HepG2 (cell line): ENCODE data around the gene IGF2BP1. TPM values are rescaled to one million over a fixed set of nuclear protein-coding genes. Genes with fewer than 3 reads are reported as not detected.
A peak's percentile ranks its signal among the peaks of the same experiment; 100 is the strongest.

Experiments
- ARNT ChIP-seq: fragments of 450-650 bp; IDR thresholded peaks from 2 replicates; pipeline ENCODE4 v1.6.1; 2017
- FLYWCH1 ChIP-seq: sonication (generic); formaldehyde crosslinking; IDR thresholded peaks from 2 replicates; pipeline ENCODE4 v1.8.1; 2023; ENCODE audit warnings: mild to moderate bottlenecking, missing genetic modification reagents
- FOXP1 ChIP-seq, 2 experiments: fragments of 450-650 bp in 1 of 2; IDR thresholded peaks; 2 replicates each; pipeline ENCODE4 v1.6.1; 2017 to 2018; ENCODE audit warnings: antibody characterized with exemption in 1 of 2
- GLMP ChIP-seq: sonication (generic); formaldehyde crosslinking; IDR thresholded peaks from 2 replicates; pipeline ENCODE4 v1.9.0; 2021; ENCODE audit warnings: missing genetic modification reagents, mild to moderate bottlenecking, borderline replicate concordance
- MBNL3 ChIP-seq: fragments of 250-450 bp; sonication (Bioruptor Pico); conservative IDR thresholded peaks from 2 replicates; pipeline ENCODE4 v1.8.0; 2022; ENCODE audit warnings: mild to moderate bottlenecking, inconsistent platforms
- PATZ1 ChIP-seq: sonication (generic); formaldehyde crosslinking; IDR thresholded peaks from 2 replicates; pipeline ENCODE4 v1.4.0; 2020; ENCODE audit warnings: missing genetic modification reagents
- SIN3A ChIP-seq: IDR thresholded peaks from 2 replicates; pipeline ENCODE4 v1.6.1; 2011; ENCODE audit warnings: low read depth, mild to moderate bottlenecking, control low read depth, low read length, borderline replicate concordance
- SP1 ChIP-seq, 2 experiments: fragments of 450-650 bp in 1 of 2; sonication (generic) in 1 of 2; formaldehyde crosslinking in 1 of 2; IDR thresholded peaks; 2 replicates each; pipeline versions ENCODE4 v1.4.0 to v1.6.1; 2016 to 2020; ENCODE audit warnings: missing genetic modification reagents in 1 of 2
- TIGD3 ChIP-seq: sonication (generic); formaldehyde crosslinking; IDR thresholded peaks from 2 replicates; pipeline ENCODE4 v1.5.1; 2020; ENCODE audit warnings: mild to moderate bottlenecking, missing genetic modification reagents, borderline replicate concordance
- TMF1 ChIP-seq: sonication (generic); formaldehyde crosslinking; IDR thresholded peaks from 2 replicates; pipeline ENCODE4 v1.8.1; 2022; ENCODE audit warnings: low read depth, missing genetic modification reagents
- ZBTB25 ChIP-seq: IDR thresholded peaks from 2 replicates; pipeline ENCODE4 v1.6.1; 2018; ENCODE audit warnings: missing genetic modification reagents
- ZBTB44 ChIP-seq: sonication (generic); formaldehyde crosslinking; IDR thresholded peaks from 2 replicates; pipeline ENCODE4 v1.4.0; 2020; ENCODE audit warnings: missing genetic modification reagents
- ZFP90 ChIP-seq: sonication (generic); formaldehyde crosslinking; IDR thresholded peaks from 2 replicates; pipeline ENCODE4 v1.8.0; 2022; ENCODE audit warnings: missing genetic modification reagents, mild to moderate bottlenecking, inconsistent platforms, borderline replicate concordance
- ZNF260 ChIP-seq: sonication (generic); formaldehyde crosslinking; IDR thresholded peaks from 2 replicates; pipeline ENCODE4 v1.4.0; 2020; ENCODE audit warnings: missing genetic modification reagents, low read depth, mild to moderate bottlenecking, borderline replicate concordance
- ZNF274 ChIP-seq: sonication (generic); formaldehyde crosslinking; IDR thresholded peaks from 2 replicates; pipeline ENCODE4 v1.5.1; 2020; ENCODE audit warnings: mild to moderate bottlenecking, missing genetic modification reagents
- ZNF572 ChIP-seq: sonication (generic); formaldehyde crosslinking; IDR thresholded peaks from 2 replicates; pipeline ENCODE4 v1.5.1; 2020; ENCODE audit warnings: mild to moderate bottlenecking, missing genetic modification reagents
- polyA plus RNA-seq, 8 experiments: library from polyadenylated mRNA; depleted of rRNA in 3 of 8; stranded (reverse) in 7 of 8; unstranded in 1 of 8; fragments of >200 nt; fragmentation: Illumina TruSeq in 4 of 8; extraction: Trizol in 4 of 8; gene quantifications; 2 replicates each; pipeline versions ENCODE4 v1.2.1 to v1.2.3, GENCODE V29; 2011 to 2016; ENCODE audit warnings: low read depth in 4 of 8, missing spikeins in 1 of 8, mixed read lengths in 1 of 8; ENCODE audit not compliant: insufficient read depth in 1 of 8
- total RNA-seq, 5 experiments: library from RNA; depleted of rRNA; stranded (reverse); fragments of >200 nt; fragmentation: Illumina TruSeq; extraction: Trizol; gene quantifications; 2 replicates each; pipeline ENCODE4 v1.2.3, GENCODE V29; 2016; ENCODE audit warnings: low read depth in 1 of 5

IGF2BP1 gene
- total and polyA plus RNA-seq, 2 of the 13 experiments (the other 11 are each of a cell fraction or from before 2014, with no cell fraction given) = 29.7 to 75.1 TPM

- TF ChIP-seq ZNF274 (CRISPR knock-in tag) = peak; percentile 67; the same call in 1 of the 2 replicates
- peak; percentile 62; the same call in 1 of the 2 replicates for TF ChIP-seq ZBTB44 (CRISPR knock-in tag)
- TF ChIP-seq GLMP (CRISPR knock-in tag) = peak; percentile 78; the same call in 1 of the 2 replicates
- no peak for TF ChIP-seq TIGD3 (CRISPR knock-in tag)
- TF ChIP-seq FOXP1 (IDR thresholded peaks at IDR 0.05) = no peak
- peak; percentile 48 for TF ChIP-seq FOXP1 (CRISPR knock-in tag; IDR thresholded peaks at IDR 0.05)
- TF ChIP-seq ZFP90 (CRISPR knock-in tag) = peak; percentile 92
- 0 out of 2 replicates have a peak, but pooled peaks have one; percentile 5 for TF ChIP-seq FLYWCH1 (CRISPR knock-in tag)
- peak; percentile 81; the same call in 1 of the 2 replicates for TF ChIP-seq SIN3A
- TF ChIP-seq MBNL3 (CRISPR knock-in tag) = no peak
- peak; percentile 99 for TF ChIP-seq PATZ1 (CRISPR knock-in tag)
- TF ChIP-seq ZBTB25 (CRISPR knock-in tag) = peak; percentile 96
- TF ChIP-seq ARNT = no peak
- TF ChIP-seq SP1 (IDR thresholded peaks at IDR 0.05) = no peak
- TF ChIP-seq SP1 (CRISPR knock-in tag; IDR thresholded peaks at IDR 0.05) = peak; percentile 88
- peak; percentile 64; the same call in 1 of the 2 replicates for TF ChIP-seq TMF1 (CRISPR knock-in tag)
- 0 out of 2 replicates have a peak, but pooled peaks have one; percentile 62 for TF ChIP-seq ZNF260
- peak; percentile 99 for TF ChIP-seq ZNF572 (CRISPR knock-in tag)
These were observed 1.0 kb upstream of the IGF2BP1 start (continued) for GRCh38 chr17:48995974-48996721.
